ENCODE measurements around the gene KRT86. TPM values are rescaled to one million over a fixed set of nuclear protein-coding genes. Genes with fewer than 3 reads are reported as not detected.
"Not testable (repeated sequence)": the region's sequence is repeated elsewhere in the genome, so short reads cannot be mapped to it uniquely, and the experiment has no call there.

The KRT86 gene
- total RNA-seq, 2 experiments from 2014 or later: 0.14 TPM; not detected in 1

DNA sequence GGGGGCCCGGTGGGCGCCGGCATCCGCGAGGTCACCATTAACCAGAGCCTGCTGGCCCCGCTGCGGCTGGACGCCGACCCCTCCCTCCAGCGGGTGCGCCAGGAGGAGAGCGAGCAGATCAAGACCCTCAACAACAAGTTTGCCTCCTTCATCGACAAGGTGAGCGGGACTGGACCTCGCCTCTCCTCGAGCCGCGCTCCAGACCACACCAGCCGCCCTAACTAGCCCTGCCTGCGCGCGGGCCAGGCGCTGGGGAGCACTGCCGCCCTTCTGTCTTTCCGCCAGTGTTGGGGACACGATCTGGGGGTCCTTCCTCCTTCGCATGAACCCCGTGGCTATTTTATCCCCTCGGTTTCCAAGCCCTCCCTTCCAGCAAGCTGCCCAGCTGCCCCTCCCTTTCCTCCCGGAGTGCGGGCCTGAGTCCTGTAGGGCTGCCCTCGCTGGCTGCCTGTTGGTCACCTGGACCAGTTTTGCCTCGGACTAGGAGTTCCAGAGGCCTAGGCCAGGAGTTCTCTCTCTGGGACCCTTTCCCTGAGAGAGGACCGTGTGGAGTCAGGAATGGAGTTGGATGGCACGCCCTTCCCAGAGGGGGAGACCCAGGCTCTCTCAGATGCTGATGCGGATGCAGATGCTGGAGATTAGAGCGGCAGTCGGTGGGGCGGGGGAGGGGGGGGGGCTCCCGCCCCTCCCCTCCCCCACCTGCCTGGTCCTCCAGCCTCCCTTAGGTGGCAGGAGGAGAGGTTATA lies 40.8 kb upstream of the KRT86 start:
- DNase-seq: peak; percentile 22
- no peak for ATAC-seq (ENCODE audit: low read depth)
- H3K27me3 Mint-ChIP-seq: peaks cover 63% of the 10 kb centered on the region
- no peaks in the 10 kb centered on the region for H3K36me3 Mint-ChIP-seq
- H3K4me1 Mint-ChIP-seq: peaks cover 5% of the 10 kb centered on the region
- H3K27ac Mint-ChIP-seq: no peak overlapping the region
- H3K9me3 Mint-ChIP-seq: no peaks in the 10 kb centered on the region
- POLR2A ChIA-PET: interaction anchor here (0.6 to 1.4 kb wide), 3 partner anchors 10 to 1753 kb away, joined by 3 read pairs; no protein-coding TSS in a partner anchor
- H3K4me3 Mint-ChIP-seq: no peak overlapping the region

DNA sequence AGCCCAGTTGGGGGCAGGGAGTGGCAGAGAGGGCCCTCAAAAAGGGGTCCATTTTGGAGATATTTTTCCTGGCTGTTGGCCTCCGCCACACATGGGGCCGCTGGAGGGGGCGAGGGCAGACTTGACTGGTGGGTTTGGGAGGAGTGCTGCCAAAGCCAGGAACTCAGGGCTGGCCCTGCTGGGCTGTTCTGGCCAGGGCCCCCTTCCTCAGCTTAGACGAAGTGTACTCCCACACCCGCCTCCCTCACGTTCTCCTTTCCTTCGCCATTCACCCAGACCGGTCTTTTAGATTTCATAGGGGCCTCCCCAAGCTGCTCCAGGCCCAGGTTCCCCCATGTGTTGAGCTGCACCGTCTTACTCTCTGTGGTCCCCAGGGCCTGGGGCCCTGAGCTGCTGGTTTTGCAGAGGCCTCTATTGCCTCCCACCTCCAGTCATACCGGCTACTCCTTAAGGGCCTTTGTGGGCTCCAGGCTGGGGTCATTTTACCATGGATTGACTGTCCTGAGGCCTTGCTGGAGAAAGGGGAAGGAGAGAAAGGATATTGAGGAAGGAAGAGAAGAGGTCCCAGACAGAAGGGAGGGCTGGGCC lies 40.1 kb upstream of the KRT86 start:
- POLR2A ChIA-PET: interaction anchor here (1.4 kb wide), 1 partner anchor 10 kb away, joined by 3 read pairs; no protein-coding TSS in a partner anchor
- Mint-ChIP-seq H3K4me3 (no peak overlapping the region), H3K27me3 (peaks cover 62% of the 10 kb centered on the region), H3K27ac (no peak overlapping the region), H3K36me3 (no peaks in the 10 kb centered on the region), H3K9me3 (no peaks in the 10 kb centered on the region), H3K4me1 (peaks cover 5% of the 10 kb centered on the region)
- ATAC-seq (ENCODE audit: low read depth) (no peak), DNase-seq (peak; percentile 31)

GRCh38 chr12:52235001-52235764 lies 39.3 kb upstream of the KRT86 start:
- Mint-ChIP-seq H3K36me3 (no peaks in the 10 kb centered on the region), H3K9me3 (no peaks in the 10 kb centered on the region), H3K27me3 (peaks cover 58% of the 10 kb centered on the region), H3K4me1 (peaks cover 5% of the 10 kb centered on the region), H3K27ac (peak overlapping the region; percentile 13), H3K4me3 (no peak overlapping the region)
- POLR2A ChIA-PET: interaction anchor here (1.4 kb wide), 1 partner anchor 9 kb away, joined by 3 read pairs; no protein-coding TSS in a partner anchor
- DNase-seq: peak; percentile 24
- no peak for ATAC-seq (ENCODE audit: low read depth)

DNA sequence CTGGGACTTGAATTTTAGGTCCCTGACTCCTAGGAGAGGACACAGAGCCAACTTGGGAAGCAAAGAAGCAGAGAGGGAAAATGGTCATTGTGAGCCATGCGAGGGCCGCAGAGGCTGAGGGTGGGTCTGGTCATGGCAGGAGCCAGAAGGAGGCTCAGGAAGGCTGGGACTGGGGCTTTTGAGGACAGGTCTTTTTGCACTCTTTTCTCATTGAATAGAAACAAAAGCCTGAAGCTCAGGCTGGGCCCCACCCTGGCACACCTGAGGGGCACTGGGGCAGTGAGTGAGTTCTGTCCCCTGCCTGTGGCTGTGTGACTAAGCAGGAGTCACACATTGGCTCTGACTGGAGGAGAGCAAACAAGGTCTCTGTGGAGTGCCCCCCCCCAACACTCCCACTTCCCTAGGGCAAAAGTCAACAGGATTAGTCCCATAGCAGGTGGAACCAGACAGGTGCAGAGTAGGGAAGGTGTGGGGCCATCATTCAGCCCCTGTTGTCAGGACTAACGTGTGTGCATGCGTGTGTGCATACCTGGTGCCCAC lies 38.6 kb upstream of the KRT86 start:
- no peak for ATAC-seq (ENCODE audit: low read depth)
- H3K9me3 Mint-ChIP-seq: no peaks in the 10 kb centered on the region
- peak overlapping the region; percentile 13 for H3K27ac Mint-ChIP-seq
- peak; percentile 28 for DNase-seq
- peaks cover 5% of the 10 kb centered on the region for H3K4me1 Mint-ChIP-seq
- no peaks in the 10 kb centered on the region for H3K36me3 Mint-ChIP-seq
- H3K27me3 Mint-ChIP-seq: peaks cover 53% of the 10 kb centered on the region
- POLR2A ChIA-PET: no interaction called here
- H3K4me3 Mint-ChIP-seq: no peak overlapping the region

GRCh38 chr12:52236386-52237050 lies 37.9 kb upstream of the KRT86 start:
- Mint-ChIP-seq H3K36me3 (no peaks in the 10 kb centered on the region), H3K27me3 (peaks cover 49% of the 10 kb centered on the region), H3K9me3 (no peaks in the 10 kb centered on the region), H3K27ac (no peak overlapping the region), H3K4me3 (no peak overlapping the region), H3K4me1 (peaks cover 5% of the 10 kb centered on the region)
- DNase-seq (peak; percentile 22), ATAC-seq (ENCODE audit: low read depth) (no peak)
- POLR2A ChIA-PET: no interaction called here

- POLR2A ChIA-PET: no interaction called here
- ATAC-seq (ENCODE audit: low read depth) (no peak), DNase-seq (no peak)
- Mint-ChIP-seq H3K36me3 (no peaks in the 10 kb centered on the region), H3K27ac (no peak overlapping the region), H3K4me3 (no peak overlapping the region), H3K27me3 (peaks cover 35% of the 10 kb centered on the region), H3K4me1 (peaks cover 15% of the 10 kb centered on the region), H3K9me3 (no peaks in the 10 kb centered on the region)
Observed at GRCh38 chr12:52238207-52238840, 36.1 kb upstream of the KRT86 start.

- no peaks in the 10 kb centered on the region for H3K9me3 Mint-ChIP-seq
- DNase-seq: no peak
- H3K4me1 Mint-ChIP-seq: peaks cover 22% of the 10 kb centered on the region
- H3K4me3 Mint-ChIP-seq: no peak overlapping the region
- H3K27ac Mint-ChIP-seq: no peak overlapping the region
- peaks cover 30% of the 10 kb centered on the region for H3K27me3 Mint-ChIP-seq
- POLR2A ChIA-PET: no interaction called here
- no peaks in the 10 kb centered on the region for H3K36me3 Mint-ChIP-seq
- no peak for ATAC-seq (ENCODE audit: low read depth)
Observed at GRCh38 chr12:52238916-52239646, 35.4 kb upstream of the KRT86 start.

GRCh38 chr12:52239767-52240166 lies 34.7 kb upstream of the KRT86 start:
- no peak for DNase-seq
- no peaks in the 10 kb centered on the region for H3K9me3 Mint-ChIP-seq
- peaks cover 23% of the 10 kb centered on the region for H3K4me1 Mint-ChIP-seq
- peaks cover 23% of the 10 kb centered on the region for H3K27me3 Mint-ChIP-seq
- no peaks in the 10 kb centered on the region for H3K36me3 Mint-ChIP-seq
- H3K27ac Mint-ChIP-seq: no peak overlapping the region
- POLR2A ChIA-PET: no interaction called here
- no peak for ATAC-seq (ENCODE audit: low read depth)
- no peak overlapping the region for H3K4me3 Mint-ChIP-seq

DNA sequence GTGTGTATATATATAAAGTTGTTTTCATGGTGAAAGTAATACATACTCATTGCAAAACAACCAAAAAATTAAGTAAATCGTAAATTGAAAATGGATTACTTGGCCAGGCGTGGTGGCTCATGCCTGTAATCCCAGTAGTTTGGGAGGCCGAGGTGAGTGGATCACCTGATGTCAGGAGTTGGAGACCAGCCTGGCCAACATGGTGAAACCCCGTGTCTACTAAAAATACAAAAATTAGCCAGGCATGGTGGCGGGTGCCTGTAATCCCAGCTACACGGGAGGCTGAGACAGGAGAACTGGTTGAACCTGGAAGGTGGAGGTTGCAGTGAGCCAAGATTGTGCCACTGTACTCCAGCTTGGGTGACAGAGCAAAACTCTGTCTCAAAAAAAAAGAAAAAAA lies 34.2 kb upstream of the KRT86 start:
- ATAC-seq (ENCODE audit: low read depth); H3K9me3 Mint-ChIP-seq; H3K27ac Mint-ChIP-seq; H3K36me3 Mint-ChIP-seq; H3K4me3 Mint-ChIP-seq; DNase-seq; POLR2A ChIA-PET: not testable (repeated sequence)
- Mint-ChIP-seq H3K27me3 (peaks cover 20% of the 10 kb centered on the region), H3K4me1 (peaks cover 26% of the 10 kb centered on the region)

DNA sequence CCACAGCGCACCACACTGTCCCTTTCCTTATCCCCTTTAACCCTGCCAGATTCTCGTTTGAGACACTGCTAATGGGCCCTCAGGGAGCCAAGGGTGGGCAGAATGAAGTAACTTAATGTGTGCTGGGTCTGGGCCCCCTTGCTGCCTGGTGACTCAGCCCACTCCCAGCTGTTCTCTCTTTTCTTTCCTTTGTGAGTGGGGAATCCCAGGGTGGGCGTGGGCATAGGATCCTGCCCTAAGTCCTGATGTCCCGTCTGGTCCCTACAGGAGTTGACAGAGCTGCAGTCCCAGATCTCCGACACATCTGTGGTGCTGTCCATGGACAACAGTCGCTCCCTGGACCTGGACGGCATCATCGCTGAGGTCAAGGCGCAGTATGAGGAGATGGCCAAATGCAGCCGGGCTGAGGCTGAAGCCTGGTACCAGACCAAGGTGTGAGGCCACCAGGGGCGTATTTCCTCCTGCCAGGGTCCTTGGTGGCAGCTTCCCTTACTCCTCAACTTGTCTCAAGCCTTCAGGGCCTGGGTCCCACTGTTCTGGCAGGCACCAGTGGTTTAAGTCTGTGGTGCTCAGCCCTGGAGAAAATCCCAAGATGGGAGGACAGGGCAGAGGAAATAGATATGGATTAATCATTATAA lies 33.1 kb upstream of the KRT86 start:
- no peaks in the 10 kb centered on the region for H3K9me3 Mint-ChIP-seq
- POLR2A ChIA-PET: interaction anchor here (1.0 kb wide), 1 partner anchor 11 kb away, joined by 4 read pairs; no protein-coding TSS in a partner anchor
- H3K27me3 Mint-ChIP-seq: peaks cover 13% of the 10 kb centered on the region
- no peak for DNase-seq
- H3K27ac Mint-ChIP-seq: no peak overlapping the region
- H3K36me3 Mint-ChIP-seq: no peaks in the 10 kb centered on the region
- peaks cover 35% of the 10 kb centered on the region for H3K4me1 Mint-ChIP-seq
- H3K4me3 Mint-ChIP-seq: no peak overlapping the region
- no peak for ATAC-seq (ENCODE audit: low read depth)

DNA sequence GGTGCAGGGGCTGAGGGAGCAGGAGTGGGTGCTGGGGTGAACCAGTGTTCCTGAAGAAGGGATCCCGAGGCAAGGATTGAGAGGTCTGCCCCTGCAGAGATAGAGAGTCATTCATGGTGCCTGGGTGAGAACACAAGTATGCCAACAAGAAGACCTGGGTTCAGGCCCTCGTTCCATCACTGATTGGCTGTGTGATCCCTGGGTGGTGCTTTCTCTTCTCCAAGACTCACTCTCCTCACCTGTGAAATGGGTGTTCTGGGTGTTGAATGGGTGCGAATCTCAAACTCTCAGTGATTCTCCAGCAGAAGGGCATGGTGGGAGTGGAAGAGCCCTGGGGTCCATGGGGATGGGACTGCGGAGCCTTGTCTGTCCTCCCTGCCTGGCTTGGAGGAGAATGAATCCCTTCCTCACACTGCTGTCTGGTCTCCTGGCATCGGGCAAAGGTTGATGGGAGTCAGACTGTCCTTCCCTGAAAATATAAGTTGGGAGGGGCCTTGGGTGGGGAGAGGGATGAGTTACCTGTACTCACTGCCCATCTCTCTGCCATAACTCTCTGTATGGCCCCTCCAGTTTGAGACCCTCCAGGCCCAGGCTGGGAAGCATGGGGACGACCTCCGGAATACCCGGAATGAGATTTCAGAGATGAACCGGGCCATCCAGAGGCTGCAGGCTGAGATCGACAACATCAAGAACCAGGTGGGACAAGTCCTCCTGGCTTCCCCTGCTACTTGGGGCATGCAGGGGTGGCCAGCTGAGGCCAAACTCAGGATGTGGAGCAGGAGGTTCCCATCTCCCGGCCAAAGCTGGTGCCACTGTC lies 31.8 kb upstream of the KRT86 start:
- Mint-ChIP-seq H3K9me3 (no peaks in the 10 kb centered on the region), H3K27me3 (peaks cover 11% of the 10 kb centered on the region), H3K4me3 (no peak overlapping the region), H3K4me1 (peaks cover 46% of the 10 kb centered on the region), H3K36me3 (no peaks in the 10 kb centered on the region), H3K27ac (peak overlapping the region; percentile 90)
- no peak for DNase-seq
- ATAC-seq (ENCODE audit: low read depth): no peak
- POLR2A ChIA-PET: interaction anchor here (0.9 to 2.2 kb wide), 3 partner anchors 9 to 17 kb away, joined by 3 to 10 read pairs (median 4); no protein-coding TSS in a partner anchor

All from activated naive CD8-positive, alpha-beta T cell treated with anti-CD3 and anti-CD28 coated beads, Interleukin-2, amount 10 ng/mL, durations not matched to agents 7 days and 5 days (primary cell).